ENCODE results near the gene TMEM185B.
"Not testable (repeated sequence)": the region's sequence is repeated elsewhere in the genome, so short reads cannot be mapped to it uniquely, and the experiment has no call there.

The TMEM185B gene

DNA sequence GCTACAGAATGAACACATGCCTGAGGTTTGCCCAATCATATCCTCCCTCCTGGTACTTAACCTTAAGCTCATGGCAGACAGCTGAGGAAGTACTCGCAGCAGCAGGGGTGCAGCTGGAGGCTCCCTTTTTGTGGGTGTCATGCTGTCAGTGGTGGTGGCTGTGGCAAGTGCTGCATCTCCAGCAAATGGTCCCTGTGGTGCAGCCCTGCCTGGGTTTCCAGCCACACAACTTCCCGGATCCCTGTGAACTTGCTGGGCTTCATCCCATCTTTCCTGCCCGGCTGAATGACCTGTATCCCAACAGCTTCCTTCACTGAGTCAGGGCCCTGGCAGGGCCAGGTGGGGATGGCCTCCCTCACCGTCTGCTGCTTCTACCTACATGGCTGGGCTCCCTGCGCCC, 5.0 kb downstream of the TMEM185B start:
- H3K4me1 Mint-ChIP-seq (ENCODE audit: low read depth) = peaks cover 28% of the 10 kb centered on the region
- H3K27ac Mint-ChIP-seq = no peak overlapping the region
- no peaks in the 10 kb centered on the region for H3K27me3 Mint-ChIP-seq
- no peak overlapping the region for H3K4me3 Mint-ChIP-seq
- no peaks in the 10 kb centered on the region for H3K9me3 Mint-ChIP-seq (ENCODE audit: low read depth)
- peaks cover 39% of the 10 kb centered on the region for H3K36me3 Mint-ChIP-seq

DNA sequence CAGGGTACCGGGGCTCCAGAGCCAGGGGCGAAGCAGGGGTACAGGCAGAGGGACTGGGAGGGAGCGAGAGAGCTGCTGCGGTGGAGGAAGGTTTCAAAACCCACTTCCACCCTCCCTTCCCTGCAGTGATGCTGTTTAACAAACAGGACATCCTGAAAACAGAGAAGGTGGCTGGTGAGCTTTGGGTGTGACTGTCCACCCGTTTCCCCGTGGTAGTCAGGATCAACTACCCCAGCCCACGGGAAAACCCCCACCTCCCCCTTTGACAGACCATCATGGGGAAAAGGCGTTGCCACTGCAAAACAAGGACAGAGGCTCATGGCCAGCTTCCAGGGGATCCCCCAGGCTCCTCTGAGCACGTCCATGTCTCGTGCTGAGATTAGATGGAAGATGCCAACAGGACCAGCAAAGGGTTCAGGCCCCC, 12.9 kb downstream of the TMEM185B start:
- Mint-ChIP-seq H3K27me3 (no peaks in the 10 kb centered on the region), H3K4me3 (no peak overlapping the region), H3K27ac (no peak overlapping the region), H3K4me1 (ENCODE audit: low read depth) (peaks cover 3% of the 10 kb centered on the region), H3K36me3 (no peaks in the 10 kb centered on the region), H3K9me3 (ENCODE audit: low read depth) (no peaks in the 10 kb centered on the region)

DNA sequence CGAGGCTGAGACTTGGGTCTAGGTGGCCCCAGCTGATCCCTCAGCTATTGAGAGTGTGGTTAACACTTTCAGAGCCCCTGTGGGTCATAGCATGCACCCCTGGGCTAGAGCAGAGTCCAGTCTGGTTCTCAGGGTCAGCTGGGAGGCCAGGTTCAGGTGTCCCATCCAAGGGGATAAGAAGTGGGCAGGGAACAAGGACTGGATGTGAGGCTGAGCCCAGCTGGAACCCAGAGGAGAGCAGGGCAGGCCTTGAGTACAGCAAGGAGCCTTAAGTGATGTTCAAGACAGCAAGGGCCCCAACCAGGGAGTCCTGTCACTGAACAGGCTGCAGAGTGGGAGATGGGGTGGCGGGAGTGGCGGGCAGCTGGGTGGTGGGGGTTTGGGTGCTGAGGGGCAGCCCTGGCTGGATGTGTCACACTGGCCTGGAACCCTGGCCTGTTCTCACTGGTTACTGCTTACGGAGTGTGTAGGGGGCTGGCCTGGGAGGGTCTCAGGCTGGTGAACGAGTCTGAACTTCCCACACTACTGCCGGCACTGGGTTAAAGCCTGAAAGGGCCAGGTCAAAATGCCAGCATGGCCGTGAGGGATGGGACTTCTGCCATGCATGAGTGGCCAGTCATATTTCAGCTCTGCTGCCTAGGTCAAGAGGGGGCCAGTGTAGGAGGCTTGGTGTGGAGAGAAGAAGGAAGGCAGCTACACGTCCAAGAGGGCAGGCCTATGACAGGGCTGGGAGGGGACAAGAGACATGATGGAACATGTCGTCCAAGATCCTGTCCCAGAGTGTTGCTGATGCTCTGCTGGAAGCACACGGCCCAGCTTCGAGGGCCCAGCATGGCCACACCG, 13.6 kb downstream of the TMEM185B start:
- H3K4me3 Mint-ChIP-seq = no peak overlapping the region
- H3K27ac Mint-ChIP-seq = no peak overlapping the region
- peaks cover 3% of the 10 kb centered on the region for H3K4me1 Mint-ChIP-seq (ENCODE audit: low read depth)
- no peaks in the 10 kb centered on the region for H3K9me3 Mint-ChIP-seq (ENCODE audit: low read depth)
- H3K36me3 Mint-ChIP-seq = no peaks in the 10 kb centered on the region
- no peaks in the 10 kb centered on the region for H3K27me3 Mint-ChIP-seq

DNA sequence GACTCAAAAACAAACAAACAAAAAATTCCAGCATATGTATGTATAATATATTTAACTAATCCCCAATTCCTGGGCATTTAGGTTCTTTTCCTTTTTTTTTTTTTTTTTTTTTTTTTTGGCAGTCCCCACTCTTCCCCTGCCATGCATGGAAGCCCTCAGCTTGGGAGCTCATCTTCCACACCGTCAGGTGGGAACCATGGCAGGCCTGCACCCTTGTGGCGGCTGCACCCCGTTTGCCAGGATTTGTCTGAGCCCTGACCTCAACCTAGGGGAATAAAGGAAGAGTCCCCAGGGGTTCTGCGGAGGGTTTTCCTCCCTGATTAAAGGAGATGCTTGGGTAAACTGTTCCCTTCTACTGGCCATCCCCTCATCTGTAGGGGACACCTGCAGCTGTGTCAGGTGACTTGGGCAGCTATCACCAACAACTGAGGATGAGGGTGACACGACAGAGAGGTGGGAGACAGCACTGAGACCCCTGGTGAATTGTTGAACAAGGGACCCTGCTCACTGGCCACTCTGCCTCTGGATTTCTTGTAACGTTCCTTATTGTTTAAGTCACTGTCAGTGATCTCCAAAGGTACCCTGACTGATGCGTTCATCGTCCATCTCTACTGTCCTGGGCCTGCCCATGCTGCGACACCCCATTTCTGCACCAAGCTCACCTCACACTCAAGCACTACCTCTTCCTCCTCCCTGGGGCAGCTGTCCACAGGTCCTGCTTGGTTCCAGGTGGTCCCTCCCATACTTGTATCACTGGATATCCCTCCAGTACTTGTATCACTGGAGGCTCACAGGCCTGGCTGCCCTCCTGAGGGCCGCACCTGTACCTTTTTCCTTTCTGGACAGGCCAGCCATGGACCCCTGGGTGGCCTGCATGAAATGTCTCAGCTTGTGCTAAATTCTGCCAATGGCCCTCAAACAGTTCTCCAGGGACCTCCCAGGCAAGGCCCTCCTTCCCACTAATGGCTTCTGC, 14.5 kb downstream of the TMEM185B start:
- Mint-ChIP-seq H3K4me3 (no peak overlapping the region), H3K27ac (no peak overlapping the region), H3K4me1 (ENCODE audit: low read depth) (peaks cover 3% of the 10 kb centered on the region), H3K27me3 (no peaks in the 10 kb centered on the region), H3K9me3 (ENCODE audit: low read depth) (no peaks in the 10 kb centered on the region), H3K36me3 (no peaks in the 10 kb centered on the region)

DNA sequence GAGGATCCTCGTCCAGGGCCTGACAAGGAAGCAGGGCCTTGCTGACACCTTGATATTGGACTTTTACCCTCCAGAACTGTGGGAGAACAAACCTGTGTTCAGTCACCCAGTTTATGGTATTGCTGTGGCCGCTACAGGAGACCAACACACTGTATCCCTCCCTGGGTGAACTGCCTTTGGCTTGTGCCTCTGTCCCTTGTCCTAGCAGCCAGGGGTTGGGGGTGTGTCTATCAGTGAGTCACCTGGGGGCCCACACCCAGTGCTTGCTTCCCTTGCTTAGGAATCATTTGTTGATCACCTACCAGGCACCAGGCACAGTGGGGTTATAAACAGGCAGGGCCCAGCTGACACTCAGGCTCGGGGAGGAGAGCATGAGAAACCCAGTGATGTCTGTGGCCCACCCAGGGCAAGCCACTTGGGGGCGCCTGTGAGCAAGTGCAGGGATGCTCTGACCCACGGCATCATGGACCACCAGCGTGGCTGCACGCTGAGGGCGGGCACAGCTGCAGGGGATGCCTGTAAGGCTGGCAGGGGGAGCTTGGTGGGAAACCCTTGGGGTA, 17.1 kb downstream of the TMEM185B start:
- no peaks in the 10 kb centered on the region for H3K27me3 Mint-ChIP-seq
- no peak overlapping the region for H3K4me3 Mint-ChIP-seq
- H3K4me1 Mint-ChIP-seq (ENCODE audit: low read depth) = peaks cover 3% of the 10 kb centered on the region
- H3K9me3 Mint-ChIP-seq (ENCODE audit: low read depth) = no peaks in the 10 kb centered on the region
- H3K36me3 Mint-ChIP-seq = no peaks in the 10 kb centered on the region
- H3K27ac Mint-ChIP-seq = no peak overlapping the region

DNA sequence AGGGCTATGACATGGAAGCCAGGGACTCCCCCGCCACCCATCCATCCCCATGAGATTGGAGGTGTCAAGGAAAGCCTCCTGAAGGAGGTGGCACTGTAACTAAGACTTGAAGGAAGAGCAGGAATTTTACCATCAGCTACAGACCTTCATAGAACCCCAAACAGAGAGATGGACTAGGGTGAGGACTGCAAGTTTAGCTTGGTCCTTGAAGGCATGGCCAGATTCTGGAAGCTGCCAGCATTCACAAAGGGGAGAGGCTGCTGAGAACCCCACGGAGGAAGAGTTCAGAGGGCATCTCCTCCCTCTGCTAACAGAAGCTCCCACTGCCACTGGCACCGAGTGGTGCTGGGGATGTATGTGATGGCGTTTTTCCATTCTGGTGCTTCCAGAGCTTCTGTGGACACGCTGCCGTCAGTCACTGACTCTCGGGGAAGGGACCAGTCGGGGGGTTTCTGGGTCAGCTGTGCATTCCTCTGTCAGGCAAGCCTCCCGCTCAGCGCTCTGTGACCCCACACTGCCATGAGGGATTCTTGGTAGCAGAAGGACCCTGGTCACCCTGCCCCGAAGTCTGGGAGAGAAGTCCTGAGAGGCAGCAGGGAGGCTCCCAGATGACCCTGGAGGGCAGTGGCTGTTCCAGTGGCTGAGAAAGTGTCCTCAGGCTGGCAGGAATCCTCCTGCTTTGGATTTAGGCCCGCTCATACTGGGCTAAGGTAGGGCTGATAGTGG, 18.1 kb downstream of the TMEM185B start:
- no peak overlapping the region for H3K4me3 Mint-ChIP-seq
- no peak overlapping the region for H3K27ac Mint-ChIP-seq
- no peaks in the 10 kb centered on the region for H3K36me3 Mint-ChIP-seq
- H3K9me3 Mint-ChIP-seq (ENCODE audit: low read depth) = no peaks in the 10 kb centered on the region
- H3K4me1 Mint-ChIP-seq (ENCODE audit: low read depth) = peaks cover 3% of the 10 kb centered on the region
- H3K27me3 Mint-ChIP-seq = no peaks in the 10 kb centered on the region

DNA sequence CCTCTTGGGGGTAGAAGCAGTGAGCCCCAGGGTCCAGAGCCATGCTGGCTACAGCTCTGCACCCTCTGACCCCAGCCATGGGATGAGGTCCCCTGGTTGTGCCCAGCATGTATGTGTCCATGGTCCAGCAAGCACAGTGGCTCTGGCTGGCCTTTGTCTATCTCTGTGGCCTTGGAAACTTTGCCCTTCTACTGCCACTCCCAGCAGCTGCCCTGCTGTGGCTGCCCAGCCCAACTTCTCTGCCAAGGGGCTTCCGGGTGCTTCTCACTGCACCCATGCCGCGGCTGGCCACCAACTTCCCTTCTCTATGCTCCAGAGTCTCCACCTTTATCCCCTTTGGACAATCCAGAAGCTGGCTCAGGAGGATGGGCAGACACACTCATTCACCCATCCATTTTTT, 18.8 kb downstream of the TMEM185B start:
- Mint-ChIP-seq H3K4me1 (ENCODE audit: low read depth) (peaks cover 1% of the 10 kb centered on the region), H3K27ac (no peak overlapping the region), H3K36me3 (no peaks in the 10 kb centered on the region), H3K9me3 (ENCODE audit: low read depth) (no peaks in the 10 kb centered on the region), H3K27me3 (no peaks in the 10 kb centered on the region), H3K4me3 (no peak overlapping the region)

DNA sequence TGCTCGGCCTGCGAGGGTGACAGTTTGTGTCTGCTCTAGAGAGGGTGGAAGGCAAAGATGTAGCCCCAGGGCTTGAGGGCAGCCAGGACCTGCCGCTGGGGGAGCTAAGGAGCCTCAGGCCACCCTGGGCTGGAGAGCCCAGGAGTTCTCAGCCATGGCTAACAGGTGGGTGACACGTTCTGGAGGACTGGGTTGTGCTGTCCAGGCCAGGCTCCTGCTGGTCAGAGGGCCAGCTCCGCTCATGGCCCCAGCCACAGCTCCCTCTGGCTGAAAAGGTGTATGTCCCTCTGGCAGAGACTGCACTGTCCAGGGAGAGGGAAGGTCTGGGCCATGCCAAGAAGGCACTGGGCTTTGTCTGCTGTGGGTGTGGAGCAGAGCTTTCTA, 19.2 kb downstream of the TMEM185B start:
- H3K9me3 Mint-ChIP-seq (ENCODE audit: low read depth) = no peaks in the 10 kb centered on the region
- no peak overlapping the region for H3K4me3 Mint-ChIP-seq
- no peak overlapping the region for H3K27ac Mint-ChIP-seq
- H3K36me3 Mint-ChIP-seq = no peaks in the 10 kb centered on the region
- no peaks in the 10 kb centered on the region for H3K4me1 Mint-ChIP-seq (ENCODE audit: low read depth)
- no peaks in the 10 kb centered on the region for H3K27me3 Mint-ChIP-seq

DNA sequence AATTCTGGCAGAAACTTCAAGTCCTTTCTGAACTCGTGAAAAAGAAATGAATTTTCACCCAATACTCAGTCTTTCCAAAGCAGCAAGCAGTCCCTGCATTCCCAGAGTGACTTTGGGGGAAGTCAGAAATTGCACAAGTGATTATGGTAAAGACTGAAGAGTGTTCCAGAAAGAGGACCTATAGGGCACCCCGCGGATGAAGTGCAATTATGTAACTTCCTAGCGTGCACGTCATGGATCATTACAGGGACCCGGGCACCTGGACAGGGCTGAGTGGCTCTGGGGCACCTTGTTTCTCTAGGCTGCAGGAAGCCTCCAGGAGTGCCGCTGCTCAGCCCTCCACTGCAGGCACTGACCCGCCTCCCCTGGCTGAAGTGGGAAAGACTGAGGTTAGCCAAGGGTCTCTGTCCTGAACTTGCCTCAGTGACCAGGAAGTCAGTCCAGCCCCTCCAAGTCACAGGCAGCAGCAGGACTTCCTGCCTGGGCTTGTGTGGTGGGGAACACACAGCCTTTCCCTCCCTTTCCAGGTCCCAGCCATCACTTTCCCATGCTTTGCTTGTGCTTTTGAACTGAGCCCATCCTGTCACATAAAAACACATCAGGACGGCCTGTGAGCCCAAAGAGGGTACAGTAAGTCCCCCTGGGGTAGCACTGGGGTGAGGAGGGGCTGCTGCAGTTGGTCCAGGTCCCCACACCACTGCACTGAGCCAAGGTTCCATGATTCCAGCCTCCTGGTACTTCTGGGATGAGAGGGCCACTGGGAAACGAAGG, 19.8 kb downstream of the TMEM185B start:
- Mint-ChIP-seq H3K36me3 (peaks cover 2% of the 10 kb centered on the region), H3K27me3 (no peaks in the 10 kb centered on the region), H3K4me1 (ENCODE audit: low read depth) (no peaks in the 10 kb centered on the region), H3K4me3 (no peak overlapping the region), H3K27ac (no peak overlapping the region), H3K9me3 (ENCODE audit: low read depth) (peaks cover 1% of the 10 kb centered on the region)

DNA sequence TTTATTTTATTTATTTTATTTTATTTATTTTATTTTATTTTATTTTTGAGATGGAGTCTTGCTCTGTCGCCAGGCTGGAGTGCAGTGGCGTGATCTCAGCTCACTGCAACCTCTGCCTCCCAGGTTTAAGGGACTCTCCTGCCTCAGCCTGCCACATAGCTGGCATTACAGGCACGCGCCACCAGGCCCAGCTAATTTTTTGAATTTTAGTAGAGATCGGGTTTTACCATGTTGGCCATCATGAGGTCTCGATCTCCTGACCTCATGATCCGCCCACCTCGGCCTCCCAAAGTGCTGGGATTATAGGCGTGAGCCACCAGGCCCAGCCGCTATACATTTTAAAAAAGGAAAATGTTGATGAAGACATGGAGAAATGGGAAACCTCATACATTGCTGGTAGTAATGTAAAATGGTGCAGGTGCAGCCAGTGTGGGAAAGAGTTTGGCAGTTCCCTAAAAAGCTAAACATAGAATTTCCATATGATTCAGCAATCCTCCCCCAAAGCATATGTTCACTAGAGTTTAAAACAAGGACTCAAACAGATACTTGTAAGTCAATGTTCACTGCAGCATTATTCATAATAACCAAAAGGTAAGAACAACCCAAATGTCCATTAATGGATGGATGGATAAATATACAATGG, 23.3 kb downstream of the TMEM185B start:
- H3K27ac Mint-ChIP-seq; H3K4me3 Mint-ChIP-seq; H3K27me3 Mint-ChIP-seq; H3K4me1 Mint-ChIP-seq (ENCODE audit: low read depth); H3K9me3 Mint-ChIP-seq (ENCODE audit: low read depth): not testable (repeated sequence)
- H3K36me3 Mint-ChIP-seq = peaks cover 12% of the 10 kb centered on the region

DNA sequence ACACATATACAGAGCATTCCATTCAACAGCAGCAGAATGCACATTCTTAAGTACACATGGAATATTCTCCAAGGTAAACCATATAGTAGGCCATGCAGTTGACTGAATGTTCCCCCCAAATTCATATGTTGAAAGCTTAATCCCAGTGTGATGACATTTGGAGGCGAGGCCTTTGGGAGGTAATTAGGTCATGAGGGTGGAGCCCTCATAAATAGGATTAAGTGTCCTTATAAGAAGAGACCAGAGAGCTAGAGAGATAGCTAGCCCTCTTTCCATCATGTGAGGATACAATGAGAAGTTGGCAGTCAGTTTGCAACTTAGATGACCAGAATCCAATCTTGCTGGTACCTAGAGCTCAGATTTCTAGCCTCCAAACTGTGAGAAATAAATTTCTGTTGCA, 27.6 kb downstream of the TMEM185B start:
- Mint-ChIP-seq H3K4me3 (no peak overlapping the region), H3K9me3 (ENCODE audit: low read depth) (peaks cover 22% of the 10 kb centered on the region), H3K27me3 (no peaks in the 10 kb centered on the region), H3K4me1 (ENCODE audit: low read depth) (no peaks in the 10 kb centered on the region), H3K36me3 (peaks cover 25% of the 10 kb centered on the region), H3K27ac (no peak overlapping the region)

DNA sequence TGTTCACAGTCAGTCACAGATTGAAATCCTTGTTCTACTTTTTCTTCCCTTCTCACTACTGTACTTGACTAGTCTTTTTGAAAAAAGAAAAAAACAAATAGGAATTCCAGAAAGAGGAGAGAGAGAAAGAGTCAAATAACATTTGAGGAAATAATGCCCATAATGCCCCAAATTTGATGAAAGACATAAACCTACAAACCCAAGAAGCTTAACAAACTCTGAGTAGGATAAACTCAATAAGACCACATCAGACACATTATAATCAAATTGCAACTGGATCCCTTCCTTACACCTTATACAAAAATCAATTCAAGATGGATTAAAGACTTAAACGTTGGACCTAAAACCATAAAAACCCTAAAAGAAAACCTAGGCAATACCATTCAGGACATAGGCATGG, 30.9 kb downstream of the TMEM185B start:
- Mint-ChIP-seq H3K4me1 (ENCODE audit: low read depth) (no peaks in the 10 kb centered on the region), H3K9me3 (ENCODE audit: low read depth) (peaks cover 22% of the 10 kb centered on the region)

DNA sequence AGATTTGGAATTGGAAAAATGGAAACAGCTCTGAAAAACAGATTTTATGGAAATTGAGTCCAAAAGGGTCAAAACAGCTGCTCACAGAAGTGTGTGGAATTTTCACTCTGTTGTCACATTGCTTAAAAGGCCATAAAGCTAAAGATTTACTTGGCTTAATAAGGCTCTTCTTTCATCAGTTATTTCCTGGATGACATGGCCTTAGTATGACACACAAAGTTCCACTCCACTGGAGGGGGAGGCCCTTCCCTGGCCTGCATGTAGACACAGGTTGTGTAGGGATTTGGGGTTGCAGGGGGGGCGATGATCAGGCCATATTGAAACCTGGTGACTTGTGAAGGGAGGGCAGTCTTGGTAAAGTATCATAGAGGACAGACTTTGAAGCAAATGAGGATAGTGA, 34.0 kb downstream of the TMEM185B start:
- Mint-ChIP-seq H3K27me3 (no peaks in the 10 kb centered on the region), H3K4me3 (no peak overlapping the region), H3K27ac (no peak overlapping the region), H3K36me3 (peaks cover 20% of the 10 kb centered on the region), H3K4me1 (ENCODE audit: low read depth) (no peaks in the 10 kb centered on the region), H3K9me3 (ENCODE audit: low read depth) (peaks cover 22% of the 10 kb centered on the region)

More for the DNA sequence above, 30.9 kb downstream of the TMEM185B start:
- H3K27ac Mint-ChIP-seq = no peak overlapping the region
- no peaks in the 10 kb centered on the region for H3K27me3 Mint-ChIP-seq
- peaks cover 23% of the 10 kb centered on the region for H3K36me3 Mint-ChIP-seq
- no peak overlapping the region for H3K4me3 Mint-ChIP-seq

All from activated naive CD8-positive, alpha-beta T cell (primary cell).